Upper lobe of left lung (tissue), 4 donors: ENCODE measurements around the gene HTR2C.

Source experiments
- POLR2A ChIP-seq, 4 donors: fragments of 450-650 bp; IDR thresholded peaks; one replicate each; pipeline ENCODE4 v1.5.1; 2016 to 2017; ENCODE audit warnings: antibody characterized with exemption in 4 of 4, mild to moderate bottlenecking in 2 of 4
- POLR2AphosphoS5 ChIP-seq, 2 donors: sonication (generic); formaldehyde crosslinking; IDR thresholded peaks; one replicate each; pipeline ENCODE4 v1.5.1; 2017; ENCODE audit warnings: antibody characterized with exemption in 2 of 2
- TF ChIP-seq, protein P1 (sequence below), 6 experiments: fragments of 450-650 bp in 4 of 6; fragments of 200-600 bp in 2 of 6; sonication (generic) in 2 of 6; IDR thresholded peaks; one replicate each; pipeline ENCODE4 v1.5.1; 2016 to 2019; ENCODE audit warnings: antibody characterized with exemption in 6 of 6

DNA sequence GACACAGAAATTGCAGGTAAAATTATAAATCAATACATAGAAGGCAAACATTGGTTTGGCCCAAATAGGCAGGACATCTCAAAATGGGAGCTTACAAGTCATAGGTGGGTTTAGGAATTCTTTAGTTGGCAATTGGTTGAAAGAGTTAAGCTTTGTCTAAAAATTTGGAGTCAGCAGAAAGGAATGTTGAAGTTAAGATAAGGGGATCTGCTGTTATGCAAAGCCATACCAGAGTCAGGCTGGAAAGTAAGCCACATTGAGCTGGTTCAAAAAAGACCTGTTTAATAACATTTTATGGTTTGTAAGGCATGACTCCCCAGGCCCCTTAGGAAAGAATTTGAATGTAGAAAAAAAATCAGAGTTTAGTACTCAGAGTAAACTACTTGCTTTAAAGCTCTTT is 341.0 kb downstream of the HTR2C start:
- TF ChIP-seq POLR2AphosphoS5 (IDR thresholded peaks at IDR 0.05) (no peak), POLR2A (IDR thresholded peaks at IDR 0.05) (no peak)
- TF ChIP-seq, protein P1, sequence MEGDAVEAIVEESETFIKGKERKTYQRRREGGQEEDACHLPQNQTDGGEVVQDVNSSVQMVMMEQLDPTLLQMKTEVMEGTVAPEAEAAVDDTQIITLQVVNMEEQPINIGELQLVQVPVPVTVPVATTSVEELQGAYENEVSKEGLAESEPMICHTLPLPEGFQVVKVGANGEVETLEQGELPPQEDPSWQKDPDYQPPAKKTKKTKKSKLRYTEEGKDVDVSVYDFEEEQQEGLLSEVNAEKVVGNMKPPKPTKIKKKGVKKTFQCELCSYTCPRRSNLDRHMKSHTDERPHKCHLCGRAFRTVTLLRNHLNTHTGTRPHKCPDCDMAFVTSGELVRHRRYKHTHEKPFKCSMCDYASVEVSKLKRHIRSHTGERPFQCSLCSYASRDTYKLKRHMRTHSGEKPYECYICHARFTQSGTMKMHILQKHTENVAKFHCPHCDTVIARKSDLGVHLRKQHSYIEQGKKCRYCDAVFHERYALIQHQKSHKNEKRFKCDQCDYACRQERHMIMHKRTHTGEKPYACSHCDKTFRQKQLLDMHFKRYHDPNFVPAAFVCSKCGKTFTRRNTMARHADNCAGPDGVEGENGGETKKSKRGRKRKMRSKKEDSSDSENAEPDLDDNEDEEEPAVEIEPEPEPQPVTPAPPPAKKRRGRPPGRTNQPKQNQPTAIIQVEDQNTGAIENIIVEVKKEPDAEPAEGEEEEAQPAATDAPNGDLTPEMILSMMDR (IDR thresholded peaks at IDR 0.05) = no peak
